Right renal cortex interstitium (tissue), 3 donors: ENCODE results near the gene SPATA24. TPM values are rescaled to one million over a fixed set of nuclear protein-coding genes. Genes with fewer than 3 reads are reported as not detected.

ENCODE experiments used
- DNase-seq, 3 donors: peaks; one replicate each; pipeline ENCODE4 v3.0.0-alpha.2; 2013; ENCODE audit warnings: low read depth in 3 of 3, low spot score in 2 of 3
- polyA plus RNA-seq, 3 donors: library from polyadenylated mRNA; unstranded; fragments of 120-200 nt; gene quantifications; one replicate each; pipeline ENCODE4 v1.2.1, GENCODE V29; 2013; ENCODE audit not compliant: insufficient read length in 3 of 3

The SPATA24 gene
- polyA plus RNA-seq, 3 donors = 11.6 to 13.3 (median 12.7) TPM

GRCh38 chr5:139383993-139384590 is 19.8 kb downstream of the SPATA24 start:
- no peak for DNase-seq

DNA sequence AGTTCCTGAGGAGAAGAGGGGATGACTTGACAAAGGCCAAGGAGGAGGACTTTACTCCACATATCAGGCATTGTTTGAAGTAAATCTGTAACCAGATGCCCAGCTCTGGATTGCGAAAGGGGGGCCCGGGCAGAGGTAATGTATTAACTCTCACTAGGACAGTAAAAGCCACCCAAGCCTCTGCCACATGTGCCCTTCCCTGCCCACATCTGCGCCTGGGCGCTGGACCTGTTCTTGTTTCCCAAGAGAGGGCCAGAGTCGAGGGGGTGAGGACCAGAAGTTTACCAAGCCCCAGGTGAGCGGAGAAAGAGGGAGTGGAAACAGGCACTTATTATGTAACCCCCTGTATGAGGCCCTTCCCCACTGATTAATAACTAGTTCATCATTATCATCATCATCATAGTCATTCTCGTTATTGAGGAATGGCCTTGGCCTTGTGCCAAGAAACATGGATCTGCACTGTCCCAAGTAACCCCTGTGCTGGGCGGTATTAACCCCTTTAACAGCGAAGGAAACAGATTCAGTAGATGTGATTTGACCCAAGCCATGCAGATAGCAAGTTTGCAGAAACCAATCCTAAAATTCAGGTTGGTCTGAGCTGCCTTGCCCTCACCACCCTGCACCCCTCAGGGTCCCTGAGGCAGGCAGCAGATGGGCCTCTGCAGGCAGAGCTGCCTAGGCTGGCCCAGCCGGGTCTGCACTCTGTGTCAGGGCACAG is 20.5 kb downstream of the SPATA24 start, which contains the start of gene SLC23A1:
TSS of gene SLC23A1 (minus strand) at position 23 of the 718 bp plus-strand sequence. CDS start 44 bp downstream, outside the sequence.
- DNase-seq = no peak

- no peak for DNase-seq
Observed at GRCh38 chr5:139382807-139383206, 21.1 kb downstream of the SPATA24 start.

DNA sequence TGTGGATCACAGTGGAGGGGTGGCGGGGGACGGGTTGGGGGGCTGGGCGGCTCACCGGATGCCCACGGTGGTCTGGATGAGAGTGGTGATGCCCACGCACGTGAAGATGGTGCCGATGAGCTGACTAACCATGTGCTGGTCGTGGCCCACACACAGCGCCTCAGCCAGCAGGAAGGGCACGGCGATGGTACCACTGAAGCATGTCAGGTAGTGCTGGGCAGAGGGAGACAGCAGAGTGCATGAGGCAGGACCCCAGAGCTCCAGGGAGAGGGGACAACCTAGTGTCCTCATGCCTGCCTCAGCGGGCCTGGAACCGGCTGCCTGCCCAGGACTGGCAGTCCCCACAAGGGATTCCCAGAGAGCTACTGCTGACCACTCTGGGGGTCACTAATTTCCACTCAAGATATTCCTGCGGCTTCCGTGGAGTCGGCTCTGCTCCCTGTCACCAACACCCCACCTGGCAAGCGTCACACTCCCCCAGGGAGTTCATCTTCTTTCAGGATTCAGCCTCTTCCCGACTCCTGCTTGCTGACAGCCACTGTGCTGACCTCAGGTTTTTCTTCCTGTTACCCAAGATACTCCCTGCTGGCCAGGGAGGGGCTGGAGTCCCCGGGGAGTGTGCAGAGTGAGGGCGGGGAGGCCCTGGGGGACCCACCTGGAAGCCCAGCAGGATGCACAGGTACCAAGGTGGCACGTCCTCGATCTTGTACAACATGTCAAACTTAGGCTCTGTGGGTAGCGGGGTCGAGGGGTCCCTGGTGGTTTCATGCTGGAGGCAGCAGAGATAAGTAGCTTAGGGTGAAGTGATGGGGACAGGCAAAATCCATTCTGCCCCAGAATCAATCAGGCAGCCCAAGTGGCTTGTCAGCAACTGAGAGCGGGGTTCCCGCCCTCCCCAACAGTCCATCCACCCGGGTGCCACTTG is 21.8 kb downstream of the SPATA24 start:
- DNase-seq = no peak

DNA sequence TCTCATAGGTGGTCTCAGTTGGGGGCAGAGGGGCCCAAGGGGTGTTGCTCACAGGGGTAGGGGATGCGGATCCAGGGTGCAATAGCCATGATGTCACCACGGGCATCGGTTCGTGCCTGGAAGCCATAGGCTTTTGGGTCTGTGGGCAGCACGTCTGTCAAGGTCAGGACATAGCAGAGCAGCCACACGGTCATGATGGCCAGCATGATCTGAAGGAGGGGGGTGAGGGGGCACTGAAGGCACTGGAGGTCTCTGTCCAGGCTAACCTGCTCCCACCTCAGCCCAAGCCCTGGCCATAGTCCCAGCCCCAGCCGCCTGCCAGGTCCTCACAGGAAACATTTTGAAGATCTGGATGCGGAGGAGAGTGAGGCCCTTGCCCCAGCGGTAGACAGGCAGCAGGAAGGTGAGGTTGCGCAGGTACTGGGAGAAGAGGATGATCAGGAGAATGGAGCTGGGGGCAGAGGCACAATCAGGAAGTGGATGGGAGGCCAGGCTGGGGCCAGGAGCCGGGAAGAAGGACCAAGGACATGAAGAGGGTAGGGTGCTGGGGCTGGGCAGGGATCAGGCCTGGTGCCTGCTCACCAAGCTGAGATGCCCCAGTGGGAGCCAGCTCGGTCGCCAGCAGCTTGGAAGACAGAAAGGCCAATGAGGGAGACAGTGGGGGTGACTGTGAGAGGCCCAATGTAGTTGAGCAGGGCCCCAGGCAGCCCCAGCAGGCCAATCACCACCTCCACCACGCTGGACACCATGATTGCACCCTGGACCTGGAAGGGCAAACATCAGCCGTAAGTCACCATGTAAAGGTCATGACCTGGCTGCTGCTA is 24.1 kb downstream of the SPATA24 start:
- no peak for DNase-seq

DNA sequence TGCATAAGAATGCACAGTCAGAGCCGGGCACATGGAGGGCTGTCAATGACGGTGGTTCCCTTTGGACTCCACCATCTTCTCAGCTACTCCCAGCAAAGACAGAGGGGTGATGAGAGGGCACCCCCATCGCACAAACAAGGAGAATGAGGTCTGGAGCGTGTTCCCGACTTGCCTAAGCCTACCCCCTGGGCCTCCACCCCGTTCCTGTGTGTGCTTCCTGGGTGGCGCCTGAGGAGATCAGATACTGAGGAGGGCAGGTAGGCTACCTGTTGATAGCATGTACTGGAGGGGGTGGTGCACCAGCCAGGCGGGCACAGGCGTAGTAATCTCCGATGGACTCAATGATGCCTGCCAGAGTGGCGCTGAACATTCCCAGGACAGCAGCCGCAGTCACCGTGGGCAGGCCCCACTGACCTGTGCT is 24.9 kb downstream of the SPATA24 start:
- DNase-seq = no peak

DNA sequence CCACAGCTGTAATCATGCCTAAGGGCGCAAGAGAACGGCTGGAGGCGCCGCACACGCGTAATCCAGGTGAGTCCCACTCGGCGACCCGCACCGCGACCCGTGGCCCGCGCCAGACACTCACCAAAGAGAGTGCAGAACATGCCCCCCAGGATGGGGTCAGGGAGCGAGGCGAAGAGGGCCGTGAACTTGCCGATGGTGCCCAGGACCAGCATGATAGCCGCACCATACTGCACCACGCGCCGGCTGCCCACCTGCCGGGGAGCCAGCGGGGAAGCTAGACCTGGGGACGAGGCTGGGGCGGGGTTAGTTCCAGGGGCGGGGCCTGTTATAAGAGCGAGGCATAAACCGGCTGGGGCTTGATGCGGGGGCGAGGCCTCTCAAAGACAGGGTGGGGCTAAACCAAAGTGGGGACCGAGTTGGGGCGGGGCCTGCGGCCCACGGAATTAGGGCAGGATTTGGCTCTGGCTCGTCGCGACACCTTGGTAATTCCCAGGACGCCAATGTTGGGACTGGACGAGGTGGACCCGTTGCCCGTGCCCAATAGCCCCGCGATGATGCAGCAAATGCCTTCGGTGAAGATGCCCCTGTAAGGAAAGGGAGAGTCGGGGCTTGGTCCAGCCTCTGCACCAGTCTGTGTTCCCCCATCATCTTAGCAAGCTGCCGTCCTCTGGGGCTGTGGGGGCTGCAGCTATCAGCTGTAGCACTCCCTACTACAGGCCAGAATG is 25.6 kb downstream of the SPATA24 start:
- DNase-seq = no peak

DNA sequence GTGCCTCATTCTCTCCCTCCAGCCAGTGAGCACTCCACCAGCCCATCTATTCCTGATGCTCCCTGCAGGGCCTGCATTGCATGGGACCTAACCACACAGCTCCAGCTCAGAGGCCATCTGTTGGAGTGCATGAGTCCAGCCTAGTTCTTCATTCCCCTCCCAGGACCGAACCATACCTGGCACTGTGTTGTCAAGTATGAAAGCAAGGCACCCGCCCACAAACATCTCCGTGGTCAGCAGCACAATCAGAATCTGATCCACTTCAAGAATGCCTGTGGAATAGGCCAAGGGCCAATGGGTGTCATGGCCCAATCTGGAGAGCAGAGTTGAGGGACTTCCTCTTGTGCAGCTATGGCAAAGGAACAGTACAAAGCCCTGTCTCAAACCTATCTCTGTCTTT is 26.7 kb downstream of the SPATA24 start:
- no peak for DNase-seq

- no peak for DNase-seq
Observed at GRCh38 chr5:139376364-139376763, 27.5 kb downstream of the SPATA24 start.

DNA sequence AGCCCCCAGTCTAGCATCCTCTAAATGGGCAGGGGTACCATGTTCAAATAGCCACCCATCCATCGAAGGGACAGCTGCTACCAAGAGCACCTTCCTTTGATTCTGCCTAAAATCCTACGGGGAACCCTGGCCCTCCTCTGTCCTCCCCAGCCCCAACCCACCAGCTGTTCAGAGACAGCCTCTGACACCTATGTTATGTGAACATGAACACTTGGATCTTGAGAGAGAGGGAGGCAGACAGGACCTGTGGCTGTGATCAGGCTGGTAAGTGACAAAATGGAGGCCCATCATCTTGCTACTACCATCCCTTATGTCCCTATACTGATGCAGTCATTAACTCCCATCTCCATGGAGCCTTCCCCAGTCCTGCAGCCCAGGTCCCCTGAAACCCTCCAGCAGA is 29.0 kb downstream of the SPATA24 start:
- no peak for DNase-seq

GRCh38 chr5:139371482-139372435 is 32.1 kb downstream of the SPATA24 start:
- no peak for DNase-seq

DNA sequence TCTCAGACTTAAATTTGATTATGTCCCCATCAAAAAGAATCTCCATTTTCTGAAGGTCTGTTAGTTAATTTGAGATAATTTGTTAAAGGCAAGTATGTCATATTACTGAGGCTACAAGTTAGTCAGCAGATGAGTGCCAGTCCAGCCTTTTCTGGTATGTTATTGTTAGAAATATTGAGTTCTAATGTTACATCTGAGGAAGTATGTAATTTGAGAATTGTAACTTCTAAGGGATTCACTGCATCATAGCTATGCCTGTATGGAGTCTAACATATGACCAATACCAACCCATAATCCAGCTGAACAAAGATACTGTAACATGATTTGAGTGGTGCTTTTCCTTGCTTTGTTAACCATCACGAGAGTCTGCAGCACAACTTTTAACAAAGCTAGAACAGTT is 34.7 kb downstream of the SPATA24 start:
- no peak for DNase-seq

DNA sequence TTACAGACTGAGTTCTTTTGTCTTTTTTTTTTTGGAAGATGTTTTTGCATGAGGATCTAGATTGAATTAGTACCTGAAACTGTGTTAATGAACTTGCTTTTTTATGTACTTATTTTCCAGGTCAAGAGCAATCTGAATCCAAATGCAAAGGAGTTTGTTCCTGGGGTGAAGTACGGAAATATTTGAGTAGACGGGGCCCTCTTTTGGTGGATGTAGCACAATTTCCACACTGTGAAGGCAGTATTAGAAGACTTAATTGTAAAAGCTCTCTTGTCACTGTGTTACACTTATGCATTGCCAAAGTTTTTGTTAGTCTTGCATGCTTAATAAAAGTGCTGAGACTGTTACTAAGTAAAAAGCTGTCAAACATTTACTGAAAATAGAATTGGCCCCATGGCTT is 35.3 kb downstream of the SPATA24 start:
- DNase-seq = no peak

- DNase-seq = no peak
Observed at GRCh38 chr5:139364466-139364865, 39.4 kb downstream of the SPATA24 start.

DNA sequence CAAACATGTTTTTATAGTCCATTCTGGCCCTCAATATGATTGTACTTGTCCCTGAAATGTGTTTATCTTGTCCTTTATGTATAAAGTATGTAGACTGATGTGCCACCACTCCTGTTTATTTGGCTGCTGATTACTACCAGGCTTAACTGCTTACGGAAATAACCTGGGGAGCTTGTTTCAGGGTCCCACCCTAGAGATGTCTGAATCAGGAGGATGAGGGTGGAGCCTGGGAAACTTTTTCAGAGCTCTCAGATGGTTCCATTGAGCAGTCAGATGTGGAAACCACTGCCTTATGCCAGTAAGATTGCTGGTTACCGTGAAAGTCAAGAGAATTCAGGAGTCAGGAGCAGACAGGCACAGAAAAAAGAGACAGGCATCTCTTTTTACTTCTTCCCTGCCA is 40.0 kb downstream of the SPATA24 start:
- DNase-seq = no peak

DNA sequence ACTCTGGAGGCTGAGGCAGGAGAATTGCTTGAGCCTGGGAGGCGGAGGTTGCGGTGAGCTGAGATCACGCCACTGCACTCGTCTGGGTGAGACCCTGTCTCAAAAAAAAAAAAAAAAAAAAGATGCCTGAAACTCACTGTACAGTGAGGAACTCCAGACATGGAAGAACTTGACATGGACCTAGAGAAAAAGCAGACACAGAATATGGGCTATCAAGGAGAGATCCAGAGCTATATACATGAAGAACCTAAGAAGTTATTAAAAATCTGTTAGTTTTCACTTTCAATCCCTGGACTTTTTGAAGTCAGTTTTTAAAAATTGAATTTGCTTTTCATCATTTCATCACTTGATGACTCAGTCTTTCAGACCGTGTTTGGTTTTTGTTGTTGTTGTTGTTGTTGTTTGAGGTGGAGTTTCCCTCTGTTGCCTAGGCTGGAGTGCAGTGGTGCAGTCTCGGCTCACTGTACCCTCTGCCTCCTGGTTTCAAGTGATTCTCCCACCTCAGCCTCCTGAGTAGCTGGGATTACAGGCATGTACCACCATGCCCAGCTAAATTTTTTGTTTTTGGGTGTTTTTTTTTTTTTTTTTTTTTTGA is 42.0 kb downstream of the SPATA24 start:
- DNase-seq = no peak

DNA sequence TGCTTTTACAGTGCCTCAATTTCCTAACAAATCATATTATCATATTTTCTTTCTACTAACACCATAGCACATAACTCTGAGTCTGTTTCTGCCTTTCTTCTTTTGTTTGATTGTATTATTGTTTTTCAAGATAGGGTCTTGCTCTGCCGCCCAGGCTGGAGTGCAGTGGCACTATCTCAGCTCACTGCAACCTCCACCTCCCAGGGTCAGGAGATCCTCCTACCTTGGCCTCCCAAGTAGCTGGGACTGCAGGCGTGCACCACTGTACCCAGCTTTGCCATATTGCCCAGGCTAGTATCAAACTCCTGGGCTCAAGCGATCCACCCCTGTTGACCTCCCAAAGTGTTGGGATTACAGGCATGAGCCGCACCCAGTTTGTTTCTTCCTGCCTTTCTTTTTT is 43.5 kb downstream of the SPATA24 start:
- no peak for DNase-seq

- DNase-seq = no peak
Observed at GRCh38 chr5:139358064-139358463, 45.8 kb downstream of the SPATA24 start.
